HepG2 (cell line): ENCODE measurements around the gene KMT5C.

Experiments used
- BHLHE40 ChIP-seq: IDR thresholded peaks from 2 replicates; pipeline ENCODE4 v1.6.1; 2011; ENCODE audit warnings: low read length, improper control_type of control experiment
- CTCF ChIP-seq: sonication (generic); formaldehyde crosslinking; IDR thresholded peaks from 2 replicates; pipeline ENCODE4 v1.5.0; 2020; ENCODE audit warnings: mild to moderate bottlenecking, missing genetic modification reagents, moderate library complexity
- EP300 ChIP-seq, 3 experiments: sonication (generic) in 1 of 3; formaldehyde crosslinking in 1 of 3; IDR thresholded peaks; 2 replicates each; pipeline versions ENCODE4 v1.5.1 to v1.6.1; 2011 to 2020; ENCODE audit warnings: low read depth in 2 of 3, low read length in 2 of 3, borderline replicate concordance in 1 of 3, improper control_type of control experiment in 1 of 3, mild to moderate bottlenecking in 1 of 3, missing genetic modification reagents in 1 of 3, moderate library complexity in 1 of 3
- ESRRA ChIP-seq: sonication (generic); formaldehyde crosslinking; IDR thresholded peaks from 2 replicates; pipeline ENCODE4 v1.5.1; 2020; ENCODE audit warnings: mild to moderate bottlenecking, low read depth, missing genetic modification reagents
- JUND ChIP-seq: sonication (generic); formaldehyde crosslinking; IDR thresholded peaks from 2 replicates; pipeline ENCODE4 v1.8.0; 2022; ENCODE audit warnings: mild to moderate bottlenecking, missing genetic modification reagents
- SNAPC4 ChIP-seq: sonication (generic); formaldehyde crosslinking; IDR thresholded peaks from 2 replicates; pipeline ENCODE4 v1.4.0; 2020; ENCODE audit warnings: mild to moderate bottlenecking, missing genetic modification reagents
- SUZ12 ChIP-seq: fragments of 150-350 bp; IDR thresholded peaks from 2 replicates; pipeline ENCODE4 v1.6.1; 2014; ENCODE audit warnings: low read depth, low read length
- TSC22D2 ChIP-seq: sonication (generic); formaldehyde crosslinking; IDR thresholded peaks from 2 replicates; pipeline ENCODE4 v1.5.1; 2020; ENCODE audit warnings: missing genetic modification reagents, mild to moderate bottlenecking, borderline replicate concordance
- ZBTB33 ChIP-seq: sonication (generic); formaldehyde crosslinking; IDR thresholded peaks from 2 replicates; pipeline ENCODE4 v1.4.0; 2020; ENCODE audit warnings: missing genetic modification reagents
- ZNF605 ChIP-seq: sonication (generic); formaldehyde crosslinking; IDR thresholded peaks from 2 replicates; pipeline ENCODE4 v1.8.0; 2022; ENCODE audit warnings: mild to moderate bottlenecking, missing genetic modification reagents
- ZZZ3 ChIP-seq: sonication (generic); formaldehyde crosslinking; IDR thresholded peaks from 2 replicates; pipeline ENCODE4 v1.4.0; 2020; ENCODE audit warnings: missing genetic modification reagents, mild to moderate bottlenecking, borderline replicate concordance

GRCh38 chr19:55314396-55314795 is 25.3 kb upstream of the KMT5C start:
- TF ChIP-seq SNAPC4 (CRISPR knock-in tag): no peak
- no peak for TF ChIP-seq JUND (CRISPR knock-in tag)
- TF ChIP-seq CTCF (CRISPR knock-in tag): no peak
- TF ChIP-seq ESRRA: no peak
- no peak for TF ChIP-seq ZZZ3 (CRISPR knock-in tag)
- no peak for TF ChIP-seq SUZ12
- no peak for TF ChIP-seq ZBTB33 (CRISPR knock-in tag)
- no peak for TF ChIP-seq TSC22D2 (CRISPR knock-in tag)
- TF ChIP-seq EP300 (IDR thresholded peaks at IDR 0.05; ENCODE audit: low read depth in 2 of 2, low read length in 2 of 2): no peak
- TF ChIP-seq EP300 (CRISPR knock-in tag; IDR thresholded peaks at IDR 0.05; ENCODE audit: borderline replicate concordance): no peak
- no peak for TF ChIP-seq BHLHE40
- no peak for TF ChIP-seq ZNF605 (CRISPR knock-in tag)
